Activated T-cell treated with anti-CD3 and anti-CD28 coated beads for 24 hours (primary cell): Measurements from ENCODE around the gene IVD.
A peak's percentile ranks its signal among the peaks of the same experiment; 100 is the strongest.

ENCODE experiments used
- DNase-seq: peaks from one replicate; pipeline ENCODE4 v3.0.0-alpha.2; 2020; ENCODE audit warnings: low read depth

IVD gene

DNA sequence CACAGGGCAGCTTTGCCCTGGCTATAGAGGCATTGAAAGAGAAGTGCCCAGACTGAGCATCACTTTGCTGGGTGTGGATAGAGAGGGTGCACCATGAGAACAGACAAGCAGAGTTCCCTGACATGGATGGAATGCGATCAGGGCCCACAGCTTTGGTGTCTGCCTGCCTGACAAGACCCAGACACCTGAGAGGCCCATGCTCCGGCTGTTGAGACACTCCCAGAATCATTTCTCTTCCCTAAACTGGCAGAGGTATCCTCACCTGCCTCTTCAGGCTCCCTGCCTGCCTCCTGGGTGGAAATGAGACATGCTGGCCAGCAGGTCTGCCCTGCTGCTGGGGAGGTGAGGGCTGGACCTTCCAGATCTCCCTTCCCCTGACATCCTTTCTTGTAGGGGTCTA is 54.8 kb downstream of the IVD start:
- DNase-seq, result no peak

DNA sequence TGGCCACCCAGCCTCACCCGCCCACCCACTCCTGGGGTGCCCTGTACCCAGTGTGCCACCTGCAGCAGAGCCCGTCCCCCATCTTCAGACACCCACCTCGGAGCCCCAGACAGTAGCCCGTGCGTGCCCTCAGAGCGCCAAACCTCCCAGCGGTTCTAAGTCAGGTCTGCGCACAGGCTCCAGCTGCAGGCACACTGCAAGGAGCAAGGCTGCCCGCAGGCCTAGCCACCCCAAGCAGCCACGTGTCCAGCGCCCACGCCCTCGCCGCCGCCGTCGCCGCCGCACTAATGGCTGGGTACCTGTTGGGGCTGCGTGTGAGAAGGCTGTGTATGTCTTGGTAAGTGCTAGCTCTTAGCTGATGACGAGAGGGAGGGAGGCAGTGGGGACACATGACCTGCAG is 56.4 kb downstream of the IVD start:
- no peak for DNase-seq

DNA sequence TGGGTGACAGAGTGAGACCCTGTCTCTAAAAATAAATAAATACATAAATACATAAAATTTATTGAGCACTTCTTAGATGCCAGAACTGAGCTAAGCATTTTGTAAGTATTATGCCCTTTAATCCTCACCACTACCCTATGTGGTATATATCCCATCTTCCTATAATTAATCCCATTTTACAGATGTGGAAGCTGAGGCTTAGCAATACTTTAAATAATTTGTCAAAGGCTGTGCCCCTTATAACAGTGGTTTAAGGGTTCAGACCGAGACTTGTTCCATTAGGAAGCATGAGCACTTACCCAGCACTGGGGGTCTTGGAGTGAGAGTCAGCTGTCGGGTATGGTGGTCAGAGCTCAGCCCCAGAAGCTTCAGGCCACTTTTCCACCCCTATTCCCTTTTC is 57.7 kb downstream of the IVD start:
- no peak for DNase-seq

DNA sequence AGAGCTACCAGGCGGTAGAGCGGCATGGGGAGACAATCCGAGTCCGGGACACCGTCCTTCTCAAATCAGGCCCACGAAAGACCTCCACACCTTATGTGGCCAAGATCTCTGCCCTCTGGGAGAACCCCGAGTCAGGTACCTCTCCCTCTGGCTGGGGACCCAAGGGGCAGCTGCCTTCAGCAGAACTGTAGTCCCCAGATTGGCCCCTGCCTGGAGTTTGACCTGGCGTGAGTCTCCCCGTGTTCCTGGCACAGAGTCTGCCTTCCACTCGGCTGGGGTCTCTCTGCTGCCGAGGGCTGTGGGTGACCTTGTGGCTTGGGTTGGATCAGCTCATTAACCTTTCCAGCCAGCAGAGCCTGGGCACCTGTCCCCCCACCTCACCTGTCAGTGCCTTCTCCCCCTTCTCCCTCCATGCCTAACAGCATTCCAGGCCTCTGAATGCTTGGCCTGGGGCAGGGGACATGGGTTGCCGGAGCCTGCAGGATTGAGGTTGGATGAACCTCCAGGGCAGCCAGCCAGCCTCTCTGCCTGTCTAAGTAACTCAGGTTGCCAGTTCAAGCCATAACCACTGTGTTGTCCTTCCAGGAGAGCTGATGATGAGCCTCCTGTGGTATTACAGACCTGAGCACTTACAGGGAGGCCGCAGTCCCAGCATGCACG is 58.4 kb downstream of the IVD start:
- no peak for DNase-seq

DNA sequence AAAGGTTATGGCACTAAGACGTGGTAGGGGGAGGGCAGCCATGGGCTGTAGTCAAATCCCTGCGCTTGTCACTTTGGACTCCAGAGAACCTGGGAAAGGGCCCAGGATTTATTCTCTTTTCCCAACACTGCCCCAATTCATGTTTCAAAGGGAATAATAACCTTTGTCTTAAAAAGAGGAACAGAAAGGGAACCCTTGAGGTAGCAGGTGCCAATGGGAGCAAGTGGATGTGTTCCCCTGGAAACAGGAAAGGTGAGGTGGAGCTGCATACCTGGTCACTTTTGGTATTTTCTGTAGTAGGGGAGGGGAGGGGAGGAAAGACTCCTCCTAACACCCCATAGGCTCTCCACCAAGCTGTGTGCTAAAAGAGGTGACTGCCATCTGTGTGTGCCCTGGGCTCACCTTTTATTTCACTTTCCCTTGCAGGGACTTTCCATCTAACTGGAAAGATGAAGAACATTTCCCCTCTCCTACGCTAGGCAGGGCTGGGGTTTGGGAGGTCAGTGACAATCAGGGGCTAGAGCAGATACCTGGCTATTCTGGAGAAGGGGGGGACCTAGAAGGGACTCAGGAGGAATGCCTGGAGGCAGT is 59.1 kb downstream of the IVD start:
- no peak for DNase-seq

DNA sequence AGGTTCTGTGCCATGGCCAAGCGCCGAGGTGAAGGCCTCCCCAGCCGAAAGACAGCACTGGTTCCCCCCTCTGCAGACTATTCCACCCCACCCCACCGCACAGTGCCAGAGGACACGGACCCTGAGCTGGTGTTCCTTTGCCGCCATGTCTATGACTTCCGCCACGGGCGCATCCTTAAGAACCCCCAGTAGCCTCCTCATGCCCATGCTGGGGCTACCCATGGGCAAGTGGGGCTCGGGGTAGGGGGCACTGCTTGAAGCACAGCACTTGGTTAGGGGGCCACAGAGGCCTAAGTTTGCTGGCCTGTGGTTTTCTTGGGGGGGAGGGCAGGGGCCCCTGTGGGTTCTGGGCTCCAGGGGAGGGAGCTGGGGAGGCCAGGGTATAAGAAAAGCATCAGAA is 60.3 kb downstream of the IVD start:
- no peak for DNase-seq

DNA sequence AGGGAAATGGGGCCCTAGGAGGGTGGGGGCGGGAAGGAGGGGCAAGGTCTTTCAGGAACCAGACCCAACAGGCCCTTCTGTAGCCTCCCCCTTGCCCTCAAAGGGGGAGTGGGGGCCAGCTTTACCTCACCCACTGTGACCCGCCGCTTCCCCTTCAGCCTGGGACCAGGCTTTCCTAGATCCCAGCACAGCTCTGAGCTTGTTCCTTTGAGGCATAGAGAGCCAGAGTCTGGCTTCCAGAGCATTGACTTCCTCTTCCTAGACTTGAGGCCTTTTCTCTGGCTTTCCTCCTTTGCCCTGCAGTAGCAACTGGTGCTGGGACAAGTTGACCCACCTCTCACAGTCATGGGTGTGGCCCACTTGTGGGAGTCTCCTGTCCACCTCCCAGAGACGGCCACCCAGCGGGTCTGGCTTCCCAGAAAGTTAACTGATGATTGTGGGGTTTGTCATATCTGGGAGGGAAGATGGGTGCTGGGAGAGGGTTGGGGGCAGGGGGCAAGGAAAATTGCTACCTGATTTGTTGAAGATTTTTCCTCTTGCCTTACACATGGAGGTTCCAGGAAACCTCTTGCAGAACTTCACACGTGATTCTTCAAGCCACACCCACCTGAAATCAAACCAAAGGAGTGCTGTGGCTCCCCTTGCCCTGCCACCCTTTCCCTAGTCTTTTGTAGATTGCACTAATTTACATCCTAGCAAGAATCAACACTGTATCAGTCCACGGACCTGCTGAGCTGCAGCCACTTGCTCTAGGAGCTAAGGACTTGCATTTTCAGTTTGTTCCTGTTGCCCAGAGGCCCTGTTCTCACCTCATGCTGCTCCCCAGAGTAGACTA is 61.0 kb downstream of the IVD start:
- no peak for DNase-seq

DNA sequence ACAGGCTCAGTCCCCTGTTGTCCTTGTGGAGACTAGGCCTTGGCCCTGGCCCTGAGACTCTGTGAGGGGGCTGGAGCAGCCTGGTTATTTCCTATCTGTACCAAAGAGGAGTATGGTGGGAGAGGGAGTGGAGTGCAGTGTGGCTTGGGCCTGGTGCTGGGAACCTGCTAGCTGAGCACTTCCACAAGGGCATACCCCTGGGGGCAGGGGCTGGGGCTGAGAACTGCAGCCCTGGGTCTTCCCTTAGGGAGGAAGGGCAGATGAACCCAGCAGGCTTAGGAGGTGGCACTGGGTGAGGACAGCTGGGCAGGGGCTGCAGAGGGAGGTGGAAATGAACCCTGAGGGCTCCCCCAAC is 61.6 kb downstream of the IVD start:
- DNase-seq, result no peak

DNA sequence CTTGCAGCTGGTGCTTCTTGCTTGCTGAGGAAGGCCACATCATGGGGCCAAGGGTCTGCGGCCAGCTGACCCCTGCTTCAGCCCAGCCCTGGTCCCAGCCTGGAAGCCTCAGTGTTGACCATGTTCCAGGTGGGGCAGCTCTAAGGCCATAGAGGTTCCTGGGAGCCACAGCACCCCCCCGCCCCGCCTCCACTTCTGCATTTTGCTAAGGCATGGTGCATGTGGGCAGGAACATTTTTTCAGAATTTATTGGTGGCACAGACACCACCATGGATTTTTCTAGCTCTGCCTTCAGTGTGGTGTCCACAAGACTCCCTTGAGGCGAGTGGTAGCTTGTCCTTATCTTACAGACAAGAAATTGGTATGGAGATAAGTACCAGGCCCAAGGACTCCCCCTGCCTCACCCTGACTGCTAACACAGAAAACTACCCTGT is 63.3 kb downstream of the IVD start:
- no peak for DNase-seq

DNA sequence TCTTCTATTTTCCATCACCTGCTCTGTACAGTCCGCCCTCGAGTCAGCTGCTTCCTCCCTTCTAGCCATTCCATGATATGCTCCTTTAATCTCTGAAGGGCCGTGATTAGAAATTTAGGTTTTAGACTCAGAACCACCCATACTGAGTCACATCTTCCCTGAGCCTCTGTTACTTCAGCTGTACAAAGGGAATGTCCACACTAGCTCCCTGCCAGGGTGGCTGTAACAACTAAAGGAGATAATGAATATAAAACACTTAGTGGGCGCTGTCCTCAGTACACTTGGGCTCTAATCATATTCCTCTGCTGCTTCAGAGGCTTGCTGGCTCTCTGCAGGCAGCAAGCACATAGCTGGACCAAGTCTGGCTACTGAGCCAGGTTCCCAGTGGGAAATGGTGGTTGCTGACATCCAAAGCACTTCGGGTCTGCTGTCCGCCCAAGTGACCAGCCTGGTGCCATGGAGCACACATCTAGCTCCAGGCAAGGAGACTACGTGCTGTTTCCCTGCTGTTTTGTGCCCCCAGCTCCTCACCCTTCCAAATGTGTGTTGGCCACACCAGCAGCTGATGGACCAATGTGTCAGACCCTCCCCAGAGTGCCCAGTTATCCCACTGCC is 64.3 kb downstream of the IVD start:
- no peak for DNase-seq

DNA sequence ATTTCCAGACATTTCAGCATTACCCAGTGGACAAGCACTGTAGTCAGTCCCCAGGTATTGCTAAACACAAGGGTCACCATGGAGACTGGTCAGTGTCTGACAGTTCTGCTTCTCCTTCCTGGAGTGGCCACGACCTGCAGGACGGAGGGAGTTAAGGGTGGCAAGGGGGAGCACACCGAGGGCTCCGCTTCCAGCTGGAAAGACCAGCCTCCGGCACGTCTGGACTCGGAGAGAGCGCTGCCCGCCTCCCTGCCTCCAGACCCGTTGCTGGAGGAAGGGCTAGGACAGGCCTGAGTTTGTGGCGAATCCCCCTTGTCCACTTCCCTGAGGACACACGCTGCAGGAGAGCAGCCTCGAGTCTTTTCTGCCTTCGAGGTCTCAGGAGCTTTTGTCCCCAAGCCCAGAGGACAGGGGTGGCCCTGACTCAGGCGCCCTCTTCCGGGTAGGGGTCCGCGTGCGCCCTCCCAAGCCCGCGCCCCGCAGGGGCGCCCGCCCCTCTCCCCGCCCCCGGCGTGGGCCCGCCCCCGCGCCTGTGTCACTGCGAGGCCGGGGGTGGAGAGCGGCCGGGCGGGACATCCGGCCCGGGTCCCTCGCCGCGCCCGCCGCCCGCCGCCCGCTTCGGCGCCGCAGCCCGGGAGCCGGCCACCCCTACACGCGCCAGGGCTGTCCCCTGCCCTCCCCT is 65.0 kb downstream of the IVD start, which contains the start of gene CHST14:
CHST14 (plus strand) TSS at position 562 of the 682 bp plus-strand sequence. CDS start 230 bp downstream, outside the sequence.
- DNase-seq, result peak; percentile 28
